ENCODE measurements around the gene SLC22A9.

SLC22A9 gene

GRCh38 chr11:63445118-63445517 lies 75.5 kb downstream of the SLC22A9 start:
- DNase-seq: no peak

GRCh38 chr11:63445720-63446119 lies 76.1 kb downstream of the SLC22A9 start:
- DNase-seq: no peak

- DNase-seq: no peak
Measured at GRCh38 chr11:63448646-63449045, 79.1 kb downstream of the SLC22A9 start.

GRCh38 chr11:63459586-63459985 lies 90.0 kb downstream of the SLC22A9 start:
- DNase-seq: no peak

All from central memory CD4-positive, alpha-beta T cell (primary cell).